Epithelial cell of proximal tubule (primary cell): ENCODE results near the gene PGRMC2. TPM values are rescaled to one million over a fixed set of nuclear protein-coding genes. Genes with fewer than 3 reads are reported as not detected.

Experiments
- DNase-seq: peaks from one replicate; pipeline ENCODE4 v3.0.0-alpha.2; 2011; ENCODE audit warnings: low read depth
- H3K4me3 ChIP-seq: 2 replicates; pipeline ENCODE4 v1.5.1; 2011; ENCODE audit warnings: low read depth, mild to moderate bottlenecking, low read length
- total RNA-seq: library from RNA; depleted of rRNA; stranded (reverse); fragments of >200 nt; gene quantifications from 2 replicates; pipeline ENCODE4 v1.2.3, GENCODE V29; 2015
- TF ChIP-seq, protein P1 (sequence below): conservative IDR thresholded peaks from 2 replicates; pipeline ENCODE4 v1.5.1; 2012; ENCODE audit warnings: low read depth, mild to moderate bottlenecking, low read length

Gene PGRMC2
- total RNA-seq, 1 donor from 2014 or later = 7.7 TPM

GRCh38 chr4:128286474-128287058 lies 1.0 kb downstream of the PGRMC2 start:
- TF ChIP-seq, protein P1, sequence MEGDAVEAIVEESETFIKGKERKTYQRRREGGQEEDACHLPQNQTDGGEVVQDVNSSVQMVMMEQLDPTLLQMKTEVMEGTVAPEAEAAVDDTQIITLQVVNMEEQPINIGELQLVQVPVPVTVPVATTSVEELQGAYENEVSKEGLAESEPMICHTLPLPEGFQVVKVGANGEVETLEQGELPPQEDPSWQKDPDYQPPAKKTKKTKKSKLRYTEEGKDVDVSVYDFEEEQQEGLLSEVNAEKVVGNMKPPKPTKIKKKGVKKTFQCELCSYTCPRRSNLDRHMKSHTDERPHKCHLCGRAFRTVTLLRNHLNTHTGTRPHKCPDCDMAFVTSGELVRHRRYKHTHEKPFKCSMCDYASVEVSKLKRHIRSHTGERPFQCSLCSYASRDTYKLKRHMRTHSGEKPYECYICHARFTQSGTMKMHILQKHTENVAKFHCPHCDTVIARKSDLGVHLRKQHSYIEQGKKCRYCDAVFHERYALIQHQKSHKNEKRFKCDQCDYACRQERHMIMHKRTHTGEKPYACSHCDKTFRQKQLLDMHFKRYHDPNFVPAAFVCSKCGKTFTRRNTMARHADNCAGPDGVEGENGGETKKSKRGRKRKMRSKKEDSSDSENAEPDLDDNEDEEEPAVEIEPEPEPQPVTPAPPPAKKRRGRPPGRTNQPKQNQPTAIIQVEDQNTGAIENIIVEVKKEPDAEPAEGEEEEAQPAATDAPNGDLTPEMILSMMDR = no peak
- peak overlapping the region; percentile 83 for H3K4me3 ChIP-seq
- DNase-seq = no peak

- peak overlapping the region; percentile 83 for H3K4me3 ChIP-seq
- TF ChIP-seq, protein P1 = no peak
- DNase-seq = no peak
Measured at GRCh38 chr4:128285085-128285997, 2.3 kb downstream of the PGRMC2 start.

GRCh38 chr4:128284317-128284716 lies 3.3 kb downstream of the PGRMC2 start:
- H3K4me3 ChIP-seq = no peak overlapping the region
- TF ChIP-seq, protein P1 = no peak
- no peak for DNase-seq

- no peak overlapping the region for H3K4me3 ChIP-seq
- TF ChIP-seq, protein P1 = no peak
- DNase-seq = no peak
Measured at GRCh38 chr4:128283071-128283470, 4.5 kb downstream of the PGRMC2 start.

DNA sequence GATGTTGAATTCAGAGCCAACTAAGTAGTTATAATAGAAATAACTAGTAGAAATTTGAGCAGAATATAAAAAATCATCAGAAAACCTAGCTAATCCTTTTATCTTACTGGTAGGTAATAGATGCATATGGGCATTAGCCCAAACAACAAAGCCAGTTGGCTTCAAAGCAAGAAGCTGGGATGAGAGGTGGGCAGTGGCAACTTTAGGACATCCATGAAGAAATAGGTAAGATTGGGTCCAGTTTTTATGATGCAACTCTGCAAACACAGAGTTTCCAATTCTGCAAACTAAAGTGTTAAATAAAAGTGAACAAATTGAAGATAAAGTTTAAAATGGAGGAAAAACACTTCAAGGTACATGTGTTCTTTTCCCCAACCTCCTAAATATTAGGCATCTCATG lies 5.1 kb downstream of the PGRMC2 start:
- no peak for DNase-seq
- TF ChIP-seq, protein P1 = no peak
- no peak overlapping the region for H3K4me3 ChIP-seq

- no peak overlapping the region for H3K4me3 ChIP-seq
- TF ChIP-seq, protein P1 = no peak
- no peak for DNase-seq
Measured at GRCh38 chr4:128281354-128281753, 6.3 kb downstream of the PGRMC2 start.
